ENCODE results near the gene NUP54.
A peak's percentile ranks its signal among the peaks of the same experiment; 100 is the strongest.

DNA sequence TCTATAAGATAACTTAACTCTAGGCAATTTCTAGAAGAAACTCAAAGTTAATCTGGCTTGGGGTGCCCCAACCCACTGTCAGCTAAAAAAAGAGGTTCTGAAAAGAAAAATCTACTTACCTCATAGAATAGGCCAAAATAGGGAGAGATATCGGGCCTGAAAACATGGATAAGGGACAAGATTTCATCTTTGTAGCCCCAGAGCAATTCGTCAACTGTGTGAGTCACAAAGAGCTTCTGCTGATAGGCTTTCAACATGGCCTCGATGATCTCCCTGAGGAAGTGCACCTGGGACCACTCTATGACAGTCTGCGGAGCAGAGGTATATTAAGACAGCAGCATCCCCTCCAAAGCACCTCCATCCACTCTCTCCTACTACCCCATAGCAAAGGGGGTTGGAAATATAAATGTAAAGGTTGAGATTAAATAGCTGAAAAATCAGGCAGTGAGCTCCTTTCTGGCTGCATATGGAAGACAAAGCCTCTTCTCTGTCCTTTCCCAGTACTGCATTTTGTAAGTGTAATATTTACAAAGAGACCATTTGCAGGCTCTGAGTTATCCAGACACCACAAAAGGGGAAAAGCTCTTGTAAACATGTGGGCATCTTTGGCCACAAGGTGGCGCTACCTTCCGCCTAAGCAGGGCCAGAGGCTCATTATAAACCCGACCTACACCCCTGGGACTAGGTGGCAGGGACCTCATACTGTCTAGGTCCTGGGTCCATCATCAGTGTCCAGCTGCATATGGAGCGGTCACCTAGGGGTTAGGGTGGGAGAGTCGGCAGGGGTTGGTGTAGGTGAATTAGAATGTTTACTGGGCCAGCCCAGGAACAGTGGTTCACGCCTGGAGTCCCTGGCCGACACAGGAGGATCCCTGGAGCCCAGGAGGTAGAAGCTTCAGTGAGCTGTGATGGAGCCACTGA, 31.5 kb upstream of the NUP54 start:
- TF ChIP-seq, protein P1, sequence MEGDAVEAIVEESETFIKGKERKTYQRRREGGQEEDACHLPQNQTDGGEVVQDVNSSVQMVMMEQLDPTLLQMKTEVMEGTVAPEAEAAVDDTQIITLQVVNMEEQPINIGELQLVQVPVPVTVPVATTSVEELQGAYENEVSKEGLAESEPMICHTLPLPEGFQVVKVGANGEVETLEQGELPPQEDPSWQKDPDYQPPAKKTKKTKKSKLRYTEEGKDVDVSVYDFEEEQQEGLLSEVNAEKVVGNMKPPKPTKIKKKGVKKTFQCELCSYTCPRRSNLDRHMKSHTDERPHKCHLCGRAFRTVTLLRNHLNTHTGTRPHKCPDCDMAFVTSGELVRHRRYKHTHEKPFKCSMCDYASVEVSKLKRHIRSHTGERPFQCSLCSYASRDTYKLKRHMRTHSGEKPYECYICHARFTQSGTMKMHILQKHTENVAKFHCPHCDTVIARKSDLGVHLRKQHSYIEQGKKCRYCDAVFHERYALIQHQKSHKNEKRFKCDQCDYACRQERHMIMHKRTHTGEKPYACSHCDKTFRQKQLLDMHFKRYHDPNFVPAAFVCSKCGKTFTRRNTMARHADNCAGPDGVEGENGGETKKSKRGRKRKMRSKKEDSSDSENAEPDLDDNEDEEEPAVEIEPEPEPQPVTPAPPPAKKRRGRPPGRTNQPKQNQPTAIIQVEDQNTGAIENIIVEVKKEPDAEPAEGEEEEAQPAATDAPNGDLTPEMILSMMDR (IDR thresholded peaks at IDR 0.05; ENCODE audit: low read length): peak; percentile 95
- no peak for TF ChIP-seq EZH2 (optimal IDR thresholded peaks at IDR 0.05; ENCODE audit: low read depth, low read length)
